Naive thymus-derived CD8-positive, alpha-beta T cell (primary cell): ENCODE data around the gene GRIP2. TPM values are rescaled to one million over a fixed set of nuclear protein-coding genes. Genes with fewer than 3 reads are reported as not detected.

Experiments used
- ATAC-seq, 2 donors: fragments of 150-1000 bp; cut with Tn5 transposase in 1 of 2; sonication (Bioruptor Pico), chemical (Tn5 transposase) in 1 of 2; 1 replicate in 1 of 2; 2 replicates in 1 of 2; pipeline ENCODE4 v1.10.0; 2021; ENCODE audit warnings: mild to moderate bottlenecking in 2 of 2, moderate library complexity in 2 of 2
- POLR2A ChIA-PET: fragments of 350-600 bp; sonication (Branson Sonifier 250); formaldehyde crosslinking; loops from one replicate; lab custom pipeline; 2021; ENCODE audit warnings: antibody characterized with exemption; lab: Charles Lee
- DNase-seq, 10 donors: peaks; one replicate each; pipeline versions ENCODE4 v3.0.0 to v3.0.0-alpha.2; 2020 to 2022
- H3K27ac Mint-ChIP-seq, 10 donors: one replicate each; pipeline ENCODE4 v1.8.0; 2020 to 2022; ENCODE audit warnings: mild to moderate bottlenecking in 10 of 10, mixed read lengths in 10 of 10, moderate library complexity in 4 of 10, inconsistent platforms in 1 of 10
- H3K27me3 Mint-ChIP-seq, 5 donors: one replicate each; pipeline ENCODE4 v1.8.0; 2021 to 2022; ENCODE audit warnings: mixed read lengths in 5 of 5
- H3K36me3 Mint-ChIP-seq, 3 donors: one replicate each; pipeline ENCODE4 v1.8.0; 2020 to 2022; ENCODE audit warnings: mixed read lengths in 3 of 3, mild to moderate bottlenecking in 2 of 3, inconsistent platforms in 1 of 3
- H3K4me1 Mint-ChIP-seq, 4 donors: one replicate each; pipeline ENCODE4 v1.8.0; 2021 to 2022; ENCODE audit warnings: mixed read lengths in 4 of 4
- H3K4me3 Mint-ChIP-seq, 10 donors: one replicate each; pipeline ENCODE4 v1.8.0; 2020 to 2022; ENCODE audit warnings: mild to moderate bottlenecking in 10 of 10, mixed read lengths in 10 of 10, moderate library complexity in 6 of 10, inconsistent platforms in 1 of 10
- H3K9me3 Mint-ChIP-seq, 9 donors: one replicate each; pipeline ENCODE4 v1.8.0; 2020 to 2022; ENCODE audit warnings: mixed read lengths in 9 of 9, mild to moderate bottlenecking in 3 of 9, inconsistent platforms in 1 of 9, moderate library complexity in 1 of 9
- polyA plus RNA-seq, 3 donors: library from polyadenylated mRNA; unstranded; fragments of 300-500 nt; fragmentation: Illumina TruSeq; gene quantifications; one replicate each; pipeline ENCODE4 v1.2.3, GENCODE V29; 2021
- total RNA-seq, 8 experiments: library from RNA in 2 of 8; stranded (reverse) in 2 of 8; gene quantifications; one replicate each; pipeline ENCODE4 v1.2.3 and lab custom pipeline; 2021 to 2026

The GRIP2 gene
- total and polyA plus RNA-seq, 5 experiments from 2014 or later, result not detected

DNA sequence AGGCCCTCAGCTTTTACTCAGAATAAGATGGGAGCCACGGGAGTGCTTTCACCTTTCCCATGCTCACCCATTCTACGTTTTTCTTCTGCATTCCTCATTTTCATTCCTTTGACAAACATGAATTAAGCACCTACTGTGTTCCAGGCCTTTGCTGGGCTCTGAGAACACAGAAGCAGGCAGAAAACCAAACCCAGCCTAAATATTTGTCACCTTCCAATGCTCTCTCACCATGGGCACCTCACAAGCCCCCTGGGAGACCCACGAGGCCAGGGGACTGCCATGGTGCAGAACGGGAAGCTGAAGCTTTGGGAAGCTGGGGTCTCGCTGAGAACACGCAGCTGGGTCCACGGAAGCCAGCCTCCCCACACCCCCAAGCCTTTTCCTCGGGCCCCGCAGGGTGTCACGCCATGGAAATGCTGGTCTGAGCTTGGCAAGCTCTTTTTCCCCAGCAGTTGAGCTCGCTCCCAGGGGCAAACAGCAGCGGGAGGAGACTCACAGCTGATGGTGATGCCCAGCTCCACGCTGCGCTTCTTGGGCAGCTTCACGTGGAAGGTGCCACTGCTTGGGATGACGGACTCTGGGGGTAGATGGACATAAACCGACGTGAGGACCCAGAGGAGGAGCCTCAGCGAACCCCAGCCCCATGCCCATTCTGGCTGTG is 27.7 kb downstream of the GRIP2 start:
- POLR2A ChIA-PET, result interaction anchor here (0.6 kb wide), 1 partner anchor 390 kb away, joined by 4 read pairs; no protein-coding TSS in a partner anchor
- Mint-ChIP-seq H3K4me3 (no peak overlapping the region), H3K27ac (no peak overlapping the region), H3K4me1 (peaks cover 0 to 11% (median 5%) of the 10 kb centered on the region in 4 donors), H3K27me3 (peaks cover 0 to 2% (median 0%) of the 10 kb centered on the region in 5 donors), H3K36me3 (no peaks in the 10 kb centered on the region), H3K9me3 (no peaks in the 10 kb centered on the region)
- ATAC-seq (no peak), DNase-seq (no peak)

DNA sequence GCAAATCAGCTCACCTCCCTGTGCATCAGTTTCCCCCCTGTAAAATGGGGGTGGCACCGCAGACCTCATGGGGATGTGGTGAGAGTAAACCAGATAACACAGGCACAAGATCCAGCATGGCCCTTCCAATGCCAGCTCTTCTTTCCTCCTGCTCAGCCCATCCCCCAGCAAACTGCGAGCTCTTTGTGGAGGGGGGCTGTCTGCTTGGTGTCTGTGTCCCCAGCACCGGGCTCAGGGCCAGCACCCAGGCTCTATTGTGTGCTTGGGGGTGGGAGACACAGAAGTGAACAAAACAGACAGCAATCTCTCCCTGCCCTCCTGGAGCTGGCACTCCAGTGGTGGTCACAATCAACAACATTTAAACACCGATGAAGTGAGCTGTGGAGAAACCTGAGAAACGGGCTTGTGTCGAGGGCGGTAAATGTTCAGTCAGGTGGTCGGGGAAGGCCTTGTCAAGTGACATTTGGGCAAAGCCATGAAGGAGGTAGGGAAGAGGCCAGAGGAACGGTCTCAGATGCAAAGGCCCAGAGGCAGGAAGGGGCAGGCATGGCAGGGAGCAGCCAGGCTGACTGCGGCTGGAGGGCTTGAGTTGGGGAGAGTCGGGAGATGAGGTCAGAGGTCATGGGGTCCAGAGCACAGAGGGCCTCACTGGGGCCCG is 28.4 kb downstream of the GRIP2 start:
- no peaks in the 10 kb centered on the region for H3K36me3 Mint-ChIP-seq
- H3K9me3 Mint-ChIP-seq, result no peaks in the 10 kb centered on the region
- ATAC-seq (no peak), DNase-seq (no peak)
- no peak overlapping the region for H3K27ac Mint-ChIP-seq
- peaks cover 0 to 11% (median 5%) of the 10 kb centered on the region in 4 donors for H3K4me1 Mint-ChIP-seq
- POLR2A ChIA-PET, result interaction anchor here (0.6 kb wide), 1 partner anchor 389 kb away, joined by 4 read pairs; no protein-coding TSS in a partner anchor
- no peak overlapping the region for H3K4me3 Mint-ChIP-seq
- H3K27me3 Mint-ChIP-seq, result peaks cover 0 to 2% (median 0%) of the 10 kb centered on the region in 5 donors

DNA sequence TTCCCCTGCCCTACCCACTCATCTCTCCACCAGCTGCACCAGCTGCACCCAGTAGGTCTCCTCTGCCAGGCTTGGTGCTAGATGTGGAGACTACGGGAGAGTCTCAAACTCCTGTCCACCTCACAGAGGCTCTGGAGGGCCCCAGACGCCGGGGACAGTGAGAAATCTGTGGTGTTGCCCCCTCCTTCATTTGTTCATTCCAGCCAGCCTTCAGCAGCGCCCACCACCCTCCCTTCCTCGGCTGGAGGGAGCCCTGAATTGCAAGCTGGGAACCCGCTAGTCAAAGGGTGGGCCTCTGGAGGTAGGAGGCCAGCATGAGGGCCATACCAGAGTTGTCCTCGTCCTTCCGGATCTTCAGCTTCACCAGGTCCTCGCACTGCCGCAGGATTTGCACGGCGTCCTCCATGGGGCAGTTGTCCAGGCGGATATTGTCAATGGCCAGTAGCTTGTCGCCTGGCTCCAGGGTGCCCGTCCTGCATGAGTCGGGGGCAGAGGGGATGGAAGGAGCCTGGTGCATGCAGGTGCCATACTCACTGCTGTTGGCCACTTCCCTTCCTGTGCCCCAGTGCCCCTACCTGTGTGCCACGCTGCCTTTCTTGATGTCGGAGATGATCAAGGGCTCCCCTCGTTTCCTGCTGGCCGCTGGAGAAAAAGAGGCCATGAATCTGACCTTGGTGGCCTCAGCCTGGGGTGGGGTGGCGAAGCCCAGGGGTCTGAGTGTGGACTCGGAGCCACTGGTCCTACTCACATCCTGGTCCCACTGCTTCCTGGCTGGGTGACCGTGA is 29.1 kb downstream of the GRIP2 start:
- no peaks in the 10 kb centered on the region for H3K36me3 Mint-ChIP-seq
- no peaks in the 10 kb centered on the region for H3K9me3 Mint-ChIP-seq
- POLR2A ChIA-PET, result no interaction called here
- H3K4me3 Mint-ChIP-seq, result no peak overlapping the region
- peaks cover 0 to 5% (median 0%) of the 10 kb centered on the region in 5 donors for H3K27me3 Mint-ChIP-seq
- peak overlapping the region in 1 of 10 donors; percentile 29 for H3K27ac Mint-ChIP-seq
- H3K4me1 Mint-ChIP-seq, result peaks cover 0 to 11% (median 5%) of the 10 kb centered on the region in 4 donors
- DNase-seq (no peak), ATAC-seq (no peak)

DNA sequence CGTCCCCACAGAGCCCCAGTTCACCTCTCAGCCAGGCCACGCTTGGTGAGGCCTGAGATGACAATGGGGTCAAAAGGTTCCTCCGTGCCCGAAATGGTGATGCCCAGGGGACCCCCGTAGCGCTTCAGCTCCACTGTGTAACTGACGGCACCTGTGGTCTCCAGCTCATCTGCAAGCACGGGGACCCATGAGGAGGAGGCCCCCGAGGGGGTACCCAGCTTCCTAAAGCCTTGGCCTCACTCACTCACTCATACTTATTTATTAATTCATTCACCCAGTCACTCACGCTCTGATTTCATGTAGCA is 30.4 kb downstream of the GRIP2 start:
- POLR2A ChIA-PET, result no interaction called here
- Mint-ChIP-seq H3K9me3 (peaks cover 0 to under 1% (median 0%) of the 10 kb centered on the region in 9 donors), H3K27ac (no peak overlapping the region), H3K4me3 (no peak overlapping the region), H3K36me3 (no peaks in the 10 kb centered on the region), H3K27me3 (peaks cover 0 to 8% (median 1%) of the 10 kb centered on the region in 5 donors), H3K4me1 (peaks cover 0 to 11% (median 5%) of the 10 kb centered on the region in 4 donors)
- ATAC-seq (no peak), DNase-seq (no peak)

DNA sequence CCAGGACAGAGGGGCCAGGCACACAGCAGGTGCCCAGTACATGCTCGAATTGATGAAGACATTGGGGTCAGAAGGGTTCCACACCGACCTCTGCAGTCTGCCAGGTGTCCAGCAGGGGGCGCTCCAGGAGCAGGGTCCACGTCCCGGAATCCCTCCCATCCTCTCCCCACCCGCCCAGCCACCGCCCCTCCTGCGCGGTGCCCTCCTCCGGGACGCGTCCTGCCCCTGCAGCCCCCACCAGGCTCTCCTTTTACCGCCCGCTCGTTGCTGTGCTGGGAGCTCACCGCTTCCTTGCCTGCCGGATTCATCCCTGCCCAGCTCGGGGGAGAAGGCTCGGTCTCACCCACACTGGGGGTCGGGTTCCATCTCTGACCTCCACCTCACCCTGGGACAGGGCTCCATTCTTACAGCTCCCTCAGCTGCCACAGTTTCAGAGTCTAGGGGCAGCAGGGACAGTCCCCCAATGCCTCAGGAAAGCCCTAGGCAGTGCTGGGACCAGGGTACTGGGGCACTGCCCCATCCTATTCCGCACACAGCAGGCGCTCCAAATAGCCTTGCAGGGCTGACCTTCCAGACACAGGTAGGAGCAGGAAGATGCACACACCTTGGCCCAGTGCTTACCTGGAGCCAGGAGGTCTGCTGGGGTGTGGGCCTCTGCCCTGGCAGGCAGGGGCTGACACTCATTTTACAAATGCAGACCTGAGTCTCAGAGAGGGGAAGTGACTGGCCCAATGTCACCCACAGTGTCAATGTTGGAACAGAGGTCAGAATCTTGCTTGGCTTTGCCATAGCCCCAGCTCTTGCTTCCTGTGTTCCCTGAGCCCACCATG is 31.0 kb downstream of the GRIP2 start:
- POLR2A ChIA-PET, result no interaction called here
- H3K9me3 Mint-ChIP-seq, result peaks cover 0 to 6% (median 0%) of the 10 kb centered on the region in 9 donors
- H3K27me3 Mint-ChIP-seq, result peaks cover 0 to 8% (median 2%) of the 10 kb centered on the region in 5 donors
- H3K36me3 Mint-ChIP-seq, result no peaks in the 10 kb centered on the region
- H3K4me1 Mint-ChIP-seq, result peaks cover 0 to 11% (median 5%) of the 10 kb centered on the region in 4 donors
- H3K4me3 Mint-ChIP-seq, result peak overlapping the region in 2 of 10 donors; percentile 18 to 34
- DNase-seq (peak; percentile 31 to 80 (median 56)), ATAC-seq (peak; percentile 66 to 71)
- peak overlapping the region in 1 of 10 donors; percentile 76 for H3K27ac Mint-ChIP-seq

DNA sequence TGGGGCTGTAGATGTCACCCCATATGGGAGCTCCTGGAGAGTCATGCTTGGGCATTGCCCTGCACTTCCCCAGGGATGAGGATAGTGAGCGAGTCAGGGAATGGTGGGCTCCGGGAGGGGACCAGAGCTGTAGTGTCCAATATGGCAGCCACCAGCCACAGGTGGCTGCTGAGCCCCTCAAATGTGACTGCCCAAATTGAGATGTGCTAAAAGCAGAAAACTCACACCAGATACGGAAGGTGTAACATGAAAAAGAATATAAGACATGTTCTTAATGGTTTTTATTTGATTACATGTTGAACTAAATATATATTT is 31.7 kb downstream of the GRIP2 start:
- peak overlapping the region in 1 of 10 donors; percentile 76 for H3K27ac Mint-ChIP-seq
- no peak overlapping the region for H3K4me3 Mint-ChIP-seq
- ATAC-seq (no peak), DNase-seq (no peak)
- POLR2A ChIA-PET, result no interaction called here
- no peaks in the 10 kb centered on the region for H3K36me3 Mint-ChIP-seq
- peaks cover 0 to 8% (median 0%) of the 10 kb centered on the region in 9 donors for H3K9me3 Mint-ChIP-seq
- peaks cover 0 to 11% (median 5%) of the 10 kb centered on the region in 4 donors for H3K4me1 Mint-ChIP-seq
- H3K27me3 Mint-ChIP-seq, result peaks cover 0 to 10% (median 2%) of the 10 kb centered on the region in 5 donors

DNA sequence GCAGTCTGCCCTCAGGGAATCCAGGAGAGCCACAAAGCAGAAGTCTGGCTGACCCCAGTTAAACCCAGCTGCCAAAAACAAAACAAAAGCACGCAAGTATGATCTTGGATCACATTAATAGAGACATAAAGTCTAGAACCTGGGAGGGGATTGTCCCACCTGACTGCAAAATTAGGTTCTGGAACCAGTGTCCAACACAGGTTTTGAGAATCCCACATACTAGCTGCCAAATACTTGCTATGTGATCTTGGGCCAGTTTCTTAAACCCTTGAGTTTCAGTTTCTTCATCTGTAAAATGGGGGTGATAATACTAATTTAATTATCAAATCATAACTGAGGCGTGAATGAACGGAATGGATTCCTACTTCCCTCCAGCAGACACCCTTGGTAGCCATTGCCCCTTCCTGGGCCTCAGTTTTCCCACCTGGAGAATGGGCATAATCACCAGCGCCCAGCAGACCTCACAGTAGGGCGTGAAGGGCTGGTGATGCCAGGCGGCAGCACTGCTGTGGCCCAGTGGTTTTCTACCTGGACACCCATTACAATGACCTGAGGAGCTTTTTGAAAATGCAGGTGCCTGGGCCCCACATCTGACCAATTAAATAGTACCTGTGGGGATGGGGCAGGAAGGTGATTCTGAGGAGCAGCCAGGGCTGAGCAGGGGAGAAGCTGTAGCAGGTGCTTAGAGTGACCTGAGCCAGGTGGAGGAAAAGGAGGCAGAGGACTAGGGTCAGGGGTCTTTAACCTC is 32.2 kb downstream of the GRIP2 start:
- POLR2A ChIA-PET, result no interaction called here
- DNase-seq (no peak), ATAC-seq (no peak)
- no peak overlapping the region for H3K4me3 Mint-ChIP-seq
- H3K36me3 Mint-ChIP-seq, result peaks cover 0 to 5% (median 3%) of the 10 kb centered on the region in 3 donors
- peaks cover 0 to 11% (median 5%) of the 10 kb centered on the region in 4 donors for H3K4me1 Mint-ChIP-seq
- peak overlapping the region in 1 of 10 donors; percentile 76 for H3K27ac Mint-ChIP-seq
- H3K27me3 Mint-ChIP-seq, result peaks cover 0 to 10% (median 2%) of the 10 kb centered on the region in 5 donors
- H3K9me3 Mint-ChIP-seq, result peaks cover 0 to 12% (median 4%) of the 10 kb centered on the region in 9 donors

DNA sequence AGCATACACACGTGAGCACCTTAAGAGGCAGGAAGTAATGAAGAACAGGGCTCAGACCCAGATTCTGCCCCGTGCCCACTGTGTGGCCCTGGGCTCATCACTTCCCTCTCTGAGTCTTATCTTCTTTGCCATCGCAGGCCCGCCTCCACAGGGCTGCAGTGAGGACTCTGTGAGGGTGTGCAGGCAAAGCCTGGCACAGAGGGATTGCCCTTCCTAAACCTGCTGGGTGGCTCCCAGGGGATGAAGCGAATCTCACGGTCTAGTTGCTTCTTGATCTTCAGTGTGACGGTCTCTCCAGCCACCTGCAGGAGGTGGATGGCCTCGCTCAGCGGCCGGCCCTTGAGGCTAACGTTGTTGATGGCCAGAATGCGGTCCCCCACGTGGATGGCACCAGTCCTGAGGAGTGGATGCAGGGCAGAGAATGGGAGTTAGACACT is 32.8 kb downstream of the GRIP2 start:
- DNase-seq (no peak), ATAC-seq (no peak)
- POLR2A ChIA-PET, result no interaction called here
- Mint-ChIP-seq H3K4me1 (peaks cover 0 to 11% (median 5%) of the 10 kb centered on the region in 4 donors), H3K9me3 (peaks cover 3 to 18% (median 9%) of the 10 kb centered on the region in 9 donors), H3K36me3 (peaks cover 0 to 10% (median 6%) of the 10 kb centered on the region in 3 donors), H3K27me3 (peaks cover 0 to 10% (median 2%) of the 10 kb centered on the region in 5 donors), H3K27ac (no peak overlapping the region), H3K4me3 (no peak overlapping the region)

DNA sequence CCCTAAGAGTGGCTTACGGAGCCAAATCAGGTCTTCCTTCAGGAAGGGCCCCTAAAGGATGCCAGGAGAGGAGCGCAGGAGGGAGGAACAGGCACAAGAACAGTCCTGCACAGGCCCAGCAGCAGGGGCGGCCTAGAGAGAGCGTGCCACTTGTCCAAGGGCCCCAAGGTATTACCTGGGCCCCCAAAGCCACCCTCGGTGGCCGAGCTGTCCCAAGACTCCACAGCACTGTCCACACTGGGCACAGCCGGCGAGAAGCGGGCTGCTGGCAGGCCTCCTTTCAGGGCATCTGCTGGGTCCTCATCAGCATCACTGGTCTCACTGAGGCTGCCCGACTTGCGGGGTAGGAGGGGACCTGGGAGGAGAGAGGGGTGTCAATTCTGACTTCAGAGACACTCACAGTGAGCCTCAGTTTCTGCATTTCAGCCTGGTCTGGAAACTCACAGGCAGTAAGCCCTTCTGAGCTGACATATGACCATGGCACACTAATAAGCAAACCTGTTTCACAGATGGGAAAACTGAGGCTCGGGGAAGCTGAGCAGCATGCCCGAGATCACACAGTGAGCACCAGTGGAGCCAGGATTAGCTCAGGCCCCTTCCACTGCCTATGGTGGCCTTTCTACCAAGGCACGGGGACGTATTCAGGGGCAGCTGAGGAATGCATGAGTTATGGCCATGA is 33.4 kb downstream of the GRIP2 start:
- POLR2A ChIA-PET, result no interaction called here
- Mint-ChIP-seq H3K9me3 (peaks cover 3 to 21% (median 12%) of the 10 kb centered on the region in 9 donors), H3K4me1 (peaks cover 0 to 11% (median 5%) of the 10 kb centered on the region in 4 donors), H3K36me3 (peaks cover under 1 to 15% (median 6%) of the 10 kb centered on the region in 3 donors), H3K4me3 (no peak overlapping the region), H3K27ac (no peak overlapping the region), H3K27me3 (peaks cover 0 to 10% (median 2%) of the 10 kb centered on the region in 5 donors)
- DNase-seq, result no peak
- no peak for ATAC-seq

DNA sequence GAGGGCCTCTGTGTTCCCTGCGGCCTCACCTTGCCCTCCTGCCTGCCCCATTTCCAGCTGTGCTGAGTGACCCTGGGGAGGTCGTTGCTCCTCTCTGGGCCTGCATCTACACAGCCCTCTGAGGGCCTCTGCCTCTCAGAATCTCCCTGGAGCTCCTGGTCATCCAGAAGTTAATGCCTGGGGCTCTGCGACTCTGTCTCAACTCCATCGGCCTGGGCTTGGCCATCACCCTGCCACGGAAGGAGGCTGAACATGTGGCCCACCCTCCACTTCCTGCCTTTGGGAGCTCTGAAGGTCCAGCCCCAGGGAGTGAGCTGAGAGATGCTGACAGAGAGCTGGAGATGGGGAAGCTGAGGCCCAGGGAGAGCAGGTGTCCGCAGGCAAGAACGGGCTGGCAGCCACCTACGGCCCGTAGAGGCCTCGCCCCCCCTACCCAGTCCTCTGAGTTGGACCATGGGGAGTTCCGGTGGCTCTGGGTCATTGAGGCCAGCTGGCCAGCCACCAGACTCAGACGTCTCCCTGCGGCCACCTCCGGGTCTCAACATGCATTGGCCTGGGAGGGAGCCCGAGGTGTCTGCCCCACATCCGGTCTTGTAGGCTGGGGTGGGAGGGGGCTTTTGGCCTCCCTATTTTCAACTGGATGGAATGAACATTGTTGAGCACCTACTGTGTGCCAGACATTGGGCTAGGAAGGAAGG is 34.2 kb downstream of the GRIP2 start:
- POLR2A ChIA-PET, result no interaction called here
- H3K4me1 Mint-ChIP-seq, result peaks cover 0 to 11% (median 5%) of the 10 kb centered on the region in 4 donors
- DNase-seq (no peak), ATAC-seq (no peak)
- H3K36me3 Mint-ChIP-seq, result peaks cover 2 to 21% (median 6%) of the 10 kb centered on the region in 3 donors
- peaks cover 0 to 10% (median 2%) of the 10 kb centered on the region in 5 donors for H3K27me3 Mint-ChIP-seq
- no peak overlapping the region for H3K27ac Mint-ChIP-seq
- no peak overlapping the region for H3K4me3 Mint-ChIP-seq
- H3K9me3 Mint-ChIP-seq, result peaks cover 4 to 25% (median 15%) of the 10 kb centered on the region in 9 donors
